Activated CD4-positive, alpha-beta T cell treated with anti-CD3 and anti-CD28 coated beads for 1 hour (primary cell): ENCODE data around the gene GRM8.

Source experiments
- DNase-seq: peaks from one replicate; pipeline ENCODE4 v3.0.0-alpha.2; 2020

GRM8 gene

GRCh38 chr7:127146746-127147536 lies 105.8 kb downstream of the GRM8 start:
- DNase-seq, result no peak

GRCh38 chr7:127137146-127137545 lies 115.6 kb downstream of the GRM8 start:
- DNase-seq, result no peak

- no peak for DNase-seq
Measured at GRCh38 chr7:127135871-127136485, 116.8 kb downstream of the GRM8 start.

- no peak for DNase-seq
Measured at GRCh38 chr7:127123220-127123619, 129.5 kb downstream of the GRM8 start.

GRCh38 chr7:127119517-127119916 lies 133.2 kb downstream of the GRM8 start:
- no peak for DNase-seq

- no peak for DNase-seq
Measured at GRCh38 chr7:127114742-127115265, 137.9 kb downstream of the GRM8 start.

GRCh38 chr7:127107601-127108007 lies 145.1 kb downstream of the GRM8 start:
- no peak for DNase-seq

GRCh38 chr7:127093340-127093739 lies 159.4 kb downstream of the GRM8 start:
- DNase-seq, result no peak

GRCh38 chr7:127091620-127092019 lies 161.1 kb downstream of the GRM8 start:
- DNase-seq, result no peak

GRCh38 chr7:127089146-127089545 lies 163.6 kb downstream of the GRM8 start:
- no peak for DNase-seq

- no peak for DNase-seq
Measured at GRCh38 chr7:127081539-127081938, 171.2 kb downstream of the GRM8 start.

GRCh38 chr7:127080576-127080975 lies 172.2 kb downstream of the GRM8 start:
- DNase-seq, result no peak

GRCh38 chr7:127066974-127067373 lies 185.8 kb downstream of the GRM8 start:
- DNase-seq, result no peak

GRCh38 chr7:127059475-127059874 lies 193.3 kb downstream of the GRM8 start:
- no peak for DNase-seq

GRCh38 chr7:127057918-127058317 lies 194.8 kb downstream of the GRM8 start:
- no peak for DNase-seq

- no peak for DNase-seq
Measured at GRCh38 chr7:127056202-127056601, 196.5 kb downstream of the GRM8 start.

GRCh38 chr7:127047521-127047920 lies 205.2 kb downstream of the GRM8 start:
- no peak for DNase-seq

GRCh38 chr7:127041689-127042452 lies 210.9 kb downstream of the GRM8 start:
- DNase-seq, result no peak

GRCh38 chr7:127040042-127040441 lies 212.7 kb downstream of the GRM8 start:
- no peak for DNase-seq

GRCh38 chr7:127039541-127039940 lies 213.2 kb downstream of the GRM8 start:
- DNase-seq, result no peak

- no peak for DNase-seq
Measured at GRCh38 chr7:127035203-127035849, 217.4 kb downstream of the GRM8 start.

GRCh38 chr7:127034186-127034806 lies 218.4 kb downstream of the GRM8 start:
- DNase-seq, result no peak

GRCh38 chr7:127029823-127030222 lies 222.9 kb downstream of the GRM8 start:
- no peak for DNase-seq
